Amniotic stem cell (primary cell): ENCODE measurements around the gene WNK2.

Experiments
- DNase-seq: peaks from one replicate; lab custom pipeline; 2025; lab: John Stamatoyannopoulos, UW

The WNK2 gene

GRCh38 chr9:93255494-93255867 lies 71.5 kb downstream of the WNK2 start:
- no peak for DNase-seq

DNA sequence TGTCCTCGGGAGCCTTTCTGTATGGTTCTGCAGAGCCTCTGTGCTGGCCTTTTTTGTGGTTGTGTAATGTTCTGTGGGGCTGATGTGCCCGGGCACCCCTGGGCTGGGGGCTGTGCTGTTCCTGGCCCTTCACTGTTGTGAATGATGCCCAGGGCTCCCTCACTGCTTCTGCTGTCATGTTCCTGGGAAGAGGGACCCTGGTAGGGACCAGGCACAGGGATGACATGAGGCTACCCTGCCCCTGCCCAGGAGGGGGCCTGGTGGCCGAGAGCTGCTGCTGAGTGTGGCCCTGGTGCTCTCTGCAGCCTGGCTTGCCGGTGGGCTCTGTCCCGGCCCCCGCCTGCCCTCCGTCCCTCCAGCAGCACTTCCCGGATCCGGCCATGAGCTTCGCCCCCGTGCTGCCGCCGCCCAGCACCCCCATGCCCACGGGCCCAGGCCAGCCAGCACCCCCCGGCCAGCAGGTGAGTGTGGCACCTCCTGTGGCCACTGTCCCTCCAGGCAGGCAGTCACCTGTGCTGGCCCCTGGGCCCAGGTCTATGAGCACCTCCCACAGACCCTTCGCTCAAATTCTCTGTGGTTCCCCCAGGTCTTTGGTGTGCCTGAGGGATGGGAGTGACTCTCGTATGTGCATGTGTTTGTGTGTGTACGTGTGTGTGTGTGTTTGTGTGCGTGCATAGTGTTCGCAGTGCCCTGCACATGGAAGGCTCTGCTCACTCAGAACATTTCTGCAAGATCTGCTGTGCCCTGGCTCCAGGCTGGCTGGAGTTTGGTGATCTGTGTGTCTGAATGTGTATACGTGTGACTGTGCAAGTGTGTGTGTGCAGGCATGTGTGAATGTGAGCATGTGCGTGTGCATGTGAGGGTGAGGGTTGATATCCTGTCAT lies 72.3 kb downstream of the WNK2 start:
- DNase-seq = no peak

GRCh38 chr9:93256878-93257807 lies 73.2 kb downstream of the WNK2 start:
- no peak for DNase-seq

GRCh38 chr9:93257808-93258331 lies 73.9 kb downstream of the WNK2 start:
- no peak for DNase-seq

DNA sequence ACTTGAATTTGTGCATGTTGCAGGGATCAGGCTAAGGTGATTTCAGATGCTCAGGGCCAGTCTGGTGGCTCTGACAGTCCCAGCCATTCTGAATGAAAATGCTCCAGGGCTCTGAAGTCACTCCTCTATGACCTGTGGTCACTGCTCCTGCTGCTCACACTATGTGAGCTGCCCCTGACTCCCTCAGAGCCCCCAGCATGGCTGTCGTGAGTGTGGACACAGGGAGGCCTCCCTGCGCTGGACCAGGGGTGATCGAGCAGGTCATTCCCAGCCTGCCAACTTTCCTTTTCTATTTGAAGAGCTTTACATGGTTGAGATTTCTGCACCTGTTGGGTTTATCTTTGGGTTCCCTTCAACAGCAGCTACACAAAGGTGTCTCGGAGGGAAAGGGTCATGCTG lies 74.5 kb downstream of the WNK2 start:
- no peak for DNase-seq

- DNase-seq = no peak
Observed at GRCh38 chr9:93258818-93259489, 75.0 kb downstream of the WNK2 start.

- DNase-seq = no peak
Observed at GRCh38 chr9:93259490-93260262, 75.7 kb downstream of the WNK2 start.

DNA sequence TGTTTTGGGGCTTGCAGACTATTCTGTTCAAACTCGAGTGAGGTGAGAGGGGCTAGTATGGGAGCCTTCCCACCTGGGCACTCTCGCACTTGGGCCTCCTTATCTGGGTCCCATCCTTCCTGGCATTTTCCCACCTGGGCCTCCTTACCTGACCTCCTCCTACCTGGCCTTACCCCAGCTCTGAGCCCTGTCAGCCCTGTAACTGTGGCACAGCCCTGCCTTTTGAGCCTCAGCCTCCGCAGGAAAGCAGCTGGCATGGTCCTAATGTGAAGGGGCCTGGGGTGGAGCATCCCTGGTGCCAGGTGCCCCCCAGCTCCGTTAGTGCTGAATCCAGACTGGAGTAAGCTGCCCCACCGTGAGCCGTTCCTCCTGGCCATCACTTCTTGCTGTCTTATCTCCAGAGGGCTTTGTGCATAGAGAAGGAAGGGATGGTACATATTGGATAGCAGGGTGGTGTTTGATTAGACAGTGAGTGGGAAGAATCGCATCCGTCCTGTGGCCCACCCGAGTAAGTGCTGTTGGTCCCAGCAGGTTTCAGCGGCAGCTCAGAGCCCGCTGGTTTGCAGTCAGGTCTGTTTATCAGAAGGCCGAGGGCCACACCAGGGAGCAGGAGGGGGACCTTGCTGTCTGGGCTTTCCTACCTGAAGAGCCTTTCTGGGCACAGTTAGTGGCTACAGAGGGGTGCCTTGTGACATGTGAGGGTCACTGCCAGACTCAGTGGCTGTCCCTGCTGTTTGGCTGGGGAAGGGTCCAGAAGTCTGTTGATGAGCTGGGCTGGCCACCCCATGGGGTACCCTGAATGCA lies 76.5 kb downstream of the WNK2 start:
- DNase-seq = no peak

DNA sequence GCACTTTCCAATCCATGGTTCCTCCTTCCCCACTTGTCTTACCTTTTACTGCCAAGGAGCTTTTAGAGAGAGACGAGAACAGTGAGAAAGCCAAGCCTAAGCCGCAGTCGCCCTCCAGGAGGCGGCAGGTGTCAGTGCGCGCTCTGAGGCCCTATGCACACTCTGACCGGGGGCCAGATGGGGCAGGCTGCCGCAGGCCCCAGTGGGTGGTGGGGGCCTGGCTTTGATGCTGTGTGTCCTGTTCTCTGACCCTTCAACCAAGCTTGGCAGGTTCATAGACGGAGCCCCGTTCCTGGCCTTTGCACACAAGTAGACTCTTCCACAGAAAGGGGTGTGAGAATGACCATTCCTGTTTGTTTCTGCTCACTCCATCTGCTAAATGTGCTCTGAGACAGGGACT lies 77.3 kb downstream of the WNK2 start:
- DNase-seq = no peak

DNA sequence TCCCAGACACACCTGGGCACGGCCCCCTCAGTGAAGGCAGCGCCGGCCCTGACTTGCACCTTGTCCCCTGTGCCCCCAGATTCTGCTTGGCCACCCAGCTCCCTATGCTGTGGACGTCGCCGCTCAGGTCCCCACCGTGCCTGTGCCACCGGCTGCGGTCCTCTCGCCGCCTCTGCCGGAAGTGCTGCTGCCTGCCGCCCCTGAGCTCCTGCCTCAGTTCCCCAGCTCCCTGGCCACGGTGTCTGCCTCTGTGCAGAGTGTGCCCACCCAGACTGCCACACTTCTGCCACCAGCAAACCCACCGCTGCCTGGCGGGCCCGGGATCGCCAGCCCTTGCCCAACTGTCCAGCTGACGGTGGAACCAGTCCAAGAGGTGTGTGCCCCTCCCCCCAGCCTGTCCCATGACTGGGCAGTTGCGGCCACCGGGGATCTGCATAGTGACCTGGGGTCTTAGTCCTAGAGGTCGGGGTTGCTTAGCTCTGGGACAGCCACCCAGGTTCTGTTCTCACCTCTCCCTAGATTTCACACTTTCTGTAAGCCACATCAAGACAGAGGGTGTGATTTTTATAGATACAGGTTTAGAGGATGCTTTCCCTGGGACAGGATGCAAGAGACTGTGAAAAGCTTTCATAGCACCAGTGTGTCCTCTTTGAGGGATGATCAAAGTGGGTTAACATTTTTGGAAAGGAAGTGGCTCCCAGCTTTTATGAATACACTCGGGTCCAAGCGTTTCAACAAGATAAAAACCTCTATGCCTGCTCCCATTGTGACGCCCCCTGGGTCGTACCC lies 78.0 kb downstream of the WNK2 start:
- DNase-seq = no peak

DNA sequence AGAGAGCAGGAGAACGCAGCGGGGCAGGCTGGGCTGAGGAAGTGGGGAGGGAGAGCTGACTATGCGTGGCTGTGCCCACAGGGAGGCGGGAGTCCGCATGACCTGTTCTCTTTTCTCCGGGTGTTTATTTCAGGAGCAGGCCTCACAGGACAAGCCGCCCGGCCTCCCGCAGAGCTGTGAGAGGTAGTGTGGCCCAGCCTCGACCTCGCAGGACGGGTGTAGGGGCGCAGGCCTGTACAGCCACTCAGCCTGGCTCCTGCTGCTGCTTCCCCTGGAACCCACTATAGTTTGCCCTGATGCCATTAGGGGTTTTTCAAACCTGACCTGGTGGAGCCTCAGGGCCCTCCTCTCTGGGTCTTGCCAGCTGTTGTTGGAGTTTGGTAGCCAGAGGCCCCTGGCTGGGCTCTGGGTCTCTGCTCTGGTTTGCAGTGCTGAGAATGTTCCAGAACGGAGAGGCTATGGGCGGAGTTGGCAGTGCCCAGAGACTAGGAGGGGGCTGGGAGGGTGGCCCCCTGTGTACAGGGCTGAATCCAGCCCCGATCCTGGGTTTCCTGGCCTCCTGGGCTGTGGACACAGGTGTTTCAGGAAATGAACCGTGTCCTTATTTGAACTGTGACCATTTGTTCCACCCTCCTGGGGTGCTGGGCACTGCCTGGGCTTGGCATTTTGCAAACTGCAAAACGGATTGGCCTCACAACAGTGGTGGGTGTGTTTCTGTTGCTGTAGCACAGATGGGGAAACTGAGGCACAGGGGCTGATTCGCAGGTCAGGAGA lies 78.8 kb downstream of the WNK2 start:
- DNase-seq = no peak

DNA sequence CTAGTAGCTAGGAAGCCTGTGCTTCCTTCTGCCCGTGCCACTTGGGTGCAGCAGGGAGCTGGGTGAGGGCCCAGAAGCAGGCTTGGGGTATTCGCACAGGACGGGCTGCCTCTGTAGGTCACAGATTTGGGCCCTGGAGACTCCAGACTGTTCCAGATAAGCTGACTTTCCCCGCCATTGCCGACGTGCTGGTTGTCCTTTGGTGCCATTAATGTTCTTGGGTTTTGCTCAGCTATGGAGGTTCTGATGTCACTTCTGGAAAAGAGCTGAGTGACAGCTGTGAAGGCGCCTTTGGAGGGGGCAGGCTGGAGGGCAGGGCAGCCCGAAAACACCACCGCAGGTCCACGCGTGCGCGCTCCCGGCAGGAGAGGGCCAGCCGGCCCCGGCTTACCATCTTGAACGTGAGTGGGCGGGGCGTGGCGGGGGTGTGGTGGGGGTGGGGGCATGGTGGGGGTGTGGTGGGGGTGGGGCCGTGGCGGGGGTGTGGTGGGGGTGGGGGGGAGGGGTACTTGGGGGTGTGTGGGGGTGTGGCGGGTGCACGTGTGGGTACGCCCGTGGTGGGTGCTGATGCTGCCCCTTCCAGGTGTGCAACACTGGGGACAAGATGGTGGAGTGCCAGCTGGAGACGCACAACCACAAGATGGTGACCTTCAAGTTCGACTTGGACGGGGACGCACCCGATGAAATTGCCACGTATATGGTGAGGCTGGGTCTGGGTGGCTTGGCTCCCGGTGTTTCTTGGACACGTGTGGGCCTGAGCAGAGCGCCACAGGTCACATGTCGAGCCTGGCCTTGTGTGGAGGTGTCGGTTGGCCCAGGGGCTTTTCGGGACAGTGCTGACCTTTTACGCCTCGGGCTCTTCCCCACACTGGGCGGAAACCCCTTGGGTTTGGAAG lies 79.6 kb downstream of the WNK2 start:
- DNase-seq = no peak

GRCh38 chr9:93264338-93265125 lies 80.6 kb downstream of the WNK2 start:
- DNase-seq = no peak

DNA sequence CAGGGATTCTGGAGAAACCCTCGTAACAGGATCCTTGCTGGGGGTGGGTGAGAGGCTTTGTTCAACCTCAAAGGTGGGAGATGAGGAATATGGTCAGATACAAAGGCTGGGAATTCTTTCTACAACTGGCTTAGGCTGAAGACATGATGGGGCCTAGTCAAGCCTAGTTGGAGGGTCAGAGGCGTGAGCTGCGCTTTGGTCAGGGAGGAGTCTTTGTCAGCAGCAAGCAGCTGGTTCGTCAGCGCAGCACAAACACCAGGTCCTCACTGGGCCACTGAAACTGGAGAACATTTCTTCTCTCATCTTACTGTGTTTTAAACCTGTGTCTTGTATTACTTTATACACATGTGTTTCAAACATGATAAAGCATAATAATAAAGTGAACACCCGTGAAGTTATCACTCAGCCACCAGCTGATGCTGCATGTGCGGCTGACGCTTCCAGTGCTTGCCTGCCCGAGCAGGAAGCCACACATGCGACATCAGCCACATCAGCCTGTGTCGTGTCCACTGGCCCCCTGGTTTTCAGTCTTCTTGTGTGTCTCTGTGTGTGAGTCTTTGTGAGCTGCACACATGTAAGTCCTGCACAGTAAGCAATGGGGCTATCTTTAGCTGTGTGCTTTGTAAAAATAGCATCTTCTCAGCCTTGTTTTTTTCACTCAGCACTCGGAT lies 81.5 kb downstream of the WNK2 start:
- no peak for DNase-seq

GRCh38 chr9:93265972-93266371 lies 82.0 kb downstream of the WNK2 start:
- DNase-seq = no peak

DNA sequence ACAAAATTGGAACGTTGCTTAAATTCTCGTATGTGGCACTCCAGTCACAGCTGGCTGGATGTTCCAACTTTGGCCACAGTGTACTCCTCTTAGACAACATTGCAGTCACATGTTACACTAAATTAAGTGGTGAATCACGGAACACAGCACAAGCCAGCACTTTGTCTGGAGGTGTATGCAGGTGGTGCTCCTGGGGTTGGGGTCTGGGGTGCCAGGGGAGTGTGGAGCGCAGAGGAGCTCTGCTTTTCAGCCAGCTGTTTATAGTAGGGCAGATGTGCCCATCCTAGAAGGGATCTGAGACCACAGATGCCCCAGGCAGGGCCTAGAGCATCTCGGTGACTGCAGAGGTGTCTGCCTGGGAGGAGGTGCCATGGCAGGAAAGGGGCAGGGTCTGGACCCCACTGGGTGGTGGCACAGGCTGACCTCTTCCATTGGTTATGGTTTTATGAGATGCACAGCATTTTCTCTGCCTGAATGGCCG lies 82.6 kb downstream of the WNK2 start:
- DNase-seq = no peak
